ENCODE measurements around the gene CCDC102B.
"Not testable (repeated sequence)": the region's sequence is repeated elsewhere in the genome, so short reads cannot be mapped to it uniquely, and the experiment has no call there.

CCDC102B gene

DNA sequence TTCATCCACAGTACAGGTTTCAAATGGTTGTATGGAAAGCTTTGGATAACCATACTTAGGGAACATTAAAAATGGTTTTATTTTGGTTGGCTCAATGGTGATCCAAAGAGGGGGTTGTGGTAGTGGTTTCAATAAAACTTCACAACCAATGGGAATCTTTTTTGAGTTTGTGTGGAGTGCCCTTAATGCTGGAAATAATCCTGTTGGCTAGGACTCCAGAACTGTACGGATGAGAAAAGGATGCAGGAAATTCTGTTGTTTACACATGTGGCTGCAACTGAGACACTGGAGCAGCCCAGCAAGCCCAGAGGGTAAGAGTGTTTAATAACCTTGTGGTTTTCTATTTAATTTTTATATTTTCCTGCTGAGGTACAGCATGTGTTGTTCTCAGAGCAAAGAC, at the start of gene CCDC102B:
Gene CCDC102B (plus strand): TSS at position 210 of the 400 bp plus-strand sequence. CDS start 38,684 bp downstream, outside the sequence.
- no peak for DNase-seq (ENCODE audit: low read depth, low spot score)

DNA sequence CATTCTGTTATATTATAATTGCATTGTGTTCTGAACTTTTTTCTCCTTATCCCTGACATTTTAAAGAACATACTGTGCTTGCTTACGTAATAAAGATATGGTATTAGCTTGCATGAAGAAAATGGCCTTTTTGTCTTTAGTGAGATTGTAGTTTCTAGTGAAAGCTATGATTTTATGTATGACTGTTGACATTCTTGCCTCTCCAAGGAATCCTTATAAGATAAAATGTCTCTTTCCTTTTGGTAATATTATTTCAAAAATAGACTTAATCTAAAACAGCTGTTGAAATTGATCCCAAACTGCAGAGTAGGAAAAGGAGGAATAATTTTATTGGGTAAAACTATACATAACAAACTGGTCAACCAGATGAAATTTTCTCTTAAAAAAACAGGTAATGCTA, 40.8 kb upstream of the CCDC102B start:
- DNase-seq (ENCODE audit: low read depth, low spot score), result no peak

DNA sequence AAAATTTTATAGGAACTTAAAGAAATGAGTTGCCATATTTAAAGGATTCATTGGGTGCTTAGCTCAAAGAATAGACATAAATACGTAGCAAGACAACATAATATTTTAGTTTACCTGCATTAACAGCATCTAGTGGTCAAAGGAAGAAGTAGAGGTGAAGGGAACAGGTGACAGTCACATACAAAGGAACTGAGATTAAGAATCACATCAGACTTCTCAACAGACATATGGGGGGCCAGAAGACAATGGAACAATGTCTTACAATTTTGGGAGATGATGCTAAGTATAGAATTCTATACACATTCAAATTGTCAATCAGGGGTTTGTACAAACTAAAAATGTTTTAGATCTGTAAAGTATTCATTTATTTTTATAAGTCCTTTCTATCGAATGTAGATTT, 38.6 kb upstream of the CCDC102B start:
- DNase-seq (ENCODE audit: low read depth, low spot score), result no peak

DNA sequence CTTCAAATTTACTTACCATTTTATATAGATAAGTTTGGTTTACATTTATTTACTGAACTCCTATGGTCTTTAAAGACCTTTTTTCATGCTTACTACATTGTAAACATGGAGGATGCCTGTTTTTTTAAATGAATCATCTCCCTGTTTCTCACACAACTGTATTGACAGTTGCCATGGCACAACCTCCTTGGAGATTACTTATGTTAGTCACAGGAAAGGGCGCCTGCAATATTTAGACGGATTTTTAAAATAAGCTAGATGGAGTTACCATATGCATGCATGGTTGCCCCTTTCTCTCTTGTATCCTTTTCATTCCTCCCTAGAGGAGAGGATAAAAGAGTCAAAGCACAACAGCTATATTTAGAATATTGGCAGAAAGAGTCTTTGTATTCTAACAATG, 34.8 kb upstream of the CCDC102B start:
- no peak for DNase-seq (ENCODE audit: low read depth, low spot score)

DNA sequence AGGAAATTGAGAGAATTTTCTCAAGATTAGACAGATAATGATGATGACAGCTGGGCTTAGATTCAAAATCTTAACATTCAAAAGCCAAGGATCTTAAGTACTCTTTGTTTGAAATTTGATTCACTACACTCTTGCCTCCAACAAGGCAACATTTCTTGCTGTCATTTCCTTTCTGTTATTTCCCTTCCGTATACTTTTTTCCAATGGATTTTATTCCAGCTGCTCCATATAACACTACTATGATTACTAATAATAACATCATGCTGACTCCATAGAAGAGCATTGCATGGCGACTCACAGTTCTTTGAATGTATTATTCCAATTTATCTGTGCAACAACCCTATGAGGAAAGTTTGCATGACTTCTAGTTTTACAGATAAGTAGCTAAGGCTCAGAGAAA, 33.9 kb upstream of the CCDC102B start:
- DNase-seq (ENCODE audit: low read depth, low spot score), result no peak

DNA sequence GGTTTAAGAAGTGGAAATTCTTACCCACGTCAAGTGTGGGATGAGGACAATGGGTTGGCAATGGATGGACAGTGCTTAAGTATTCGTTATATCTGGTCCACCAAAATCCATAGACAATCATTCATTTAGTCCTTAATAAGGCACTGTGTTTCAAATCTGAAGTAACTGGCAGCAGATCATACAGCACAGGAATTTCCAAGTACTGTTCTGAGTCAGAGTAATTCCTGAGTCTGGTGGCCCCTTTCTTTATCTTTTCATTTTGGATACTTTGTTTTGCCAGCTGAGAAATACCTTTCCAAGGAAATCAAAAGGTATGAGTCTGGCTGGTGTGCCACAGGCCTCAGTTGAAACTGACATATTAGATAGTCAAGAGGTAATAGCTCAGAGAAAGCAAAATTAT, 31.4 kb upstream of the CCDC102B start:
- DNase-seq (ENCODE audit: low read depth, low spot score), result no peak

DNA sequence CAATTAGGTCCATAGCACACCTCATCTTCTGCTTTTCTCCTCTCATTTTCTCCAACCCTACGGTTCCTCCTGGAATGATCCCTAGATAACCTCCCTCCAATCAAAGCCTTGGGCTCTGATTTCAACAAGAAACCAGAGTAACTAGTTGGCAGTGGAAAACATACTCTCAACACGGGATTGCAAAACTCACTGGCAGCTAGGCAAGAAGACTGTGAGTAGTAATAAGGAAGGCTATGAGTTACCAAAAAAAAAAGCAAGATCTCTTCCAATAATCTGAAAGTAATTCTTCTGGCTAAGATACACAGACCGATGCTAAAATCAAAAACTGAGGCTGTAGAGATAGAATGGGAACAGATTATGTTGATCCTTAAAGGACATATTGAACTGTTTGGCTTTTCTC, 28.4 kb upstream of the CCDC102B start:
- DNase-seq (ENCODE audit: low read depth, low spot score), result no peak

DNA sequence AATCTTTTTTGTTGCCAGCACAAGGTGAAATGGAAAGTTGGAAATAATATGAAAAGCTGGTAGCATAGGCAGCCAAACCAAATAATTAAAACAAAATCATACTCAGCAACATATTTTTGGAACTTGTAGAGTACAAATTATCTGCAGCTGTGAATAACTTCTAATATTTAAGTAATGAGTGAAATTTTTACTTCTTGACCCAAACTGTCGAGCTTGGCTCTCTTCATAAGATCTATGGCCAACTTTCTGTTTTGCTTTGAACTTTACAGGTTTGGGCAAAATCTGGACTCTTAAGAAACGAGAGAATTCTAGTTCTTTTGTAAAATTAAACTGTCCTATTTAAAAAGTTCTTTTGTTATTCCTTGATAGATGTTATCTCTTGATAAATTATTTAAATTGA, 25.6 kb upstream of the CCDC102B start:
- no peak for DNase-seq (ENCODE audit: low read depth, low spot score)

DNA sequence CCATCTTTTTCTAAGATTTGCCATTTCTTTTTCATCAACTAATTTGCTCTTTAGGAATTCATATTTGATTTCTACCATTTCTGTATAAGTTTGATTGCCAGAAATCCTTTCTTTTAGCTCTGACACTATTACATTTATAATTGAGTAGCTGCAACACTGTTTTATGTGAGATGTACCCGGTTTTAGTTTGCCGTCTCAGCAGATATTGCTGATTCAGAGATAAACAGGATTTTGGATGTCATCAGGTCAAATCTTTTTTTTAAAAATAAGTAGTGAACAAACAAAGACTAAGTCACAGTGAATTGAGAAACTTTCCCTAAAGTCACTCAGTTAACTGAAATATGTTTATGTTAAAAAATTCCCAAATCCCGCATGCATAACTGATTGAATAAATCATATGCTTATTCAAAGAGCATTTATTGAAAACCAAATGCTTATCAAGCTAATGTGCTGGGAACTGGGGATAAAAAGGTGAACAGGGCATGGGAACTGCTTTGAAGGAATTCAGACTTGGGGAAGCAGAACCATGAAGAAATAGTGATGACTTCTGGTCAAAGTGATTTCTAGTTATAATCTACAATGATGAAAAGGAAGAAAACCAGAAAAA, 19.5 kb upstream of the CCDC102B start:
- no peak for DNase-seq (ENCODE audit: low read depth, low spot score)

DNA sequence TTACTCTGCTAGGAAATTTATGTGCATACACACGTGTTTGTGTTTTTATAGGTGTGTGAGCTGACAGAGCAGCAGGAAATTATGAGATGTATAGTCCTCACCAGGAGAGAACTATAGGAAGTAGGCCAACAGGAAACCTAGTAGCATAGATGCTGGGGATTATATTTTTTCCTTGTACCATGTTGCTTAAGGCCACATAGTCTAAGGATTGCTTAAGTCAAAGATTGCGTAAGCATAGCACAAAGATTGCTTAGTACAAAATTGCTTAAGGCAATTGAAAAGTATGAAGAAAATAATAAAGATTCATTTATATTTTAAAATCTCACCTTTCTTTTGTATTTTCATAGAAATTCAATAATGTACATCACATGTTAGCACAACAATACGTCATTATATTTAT, 18.7 kb upstream of the CCDC102B start:
- DNase-seq (ENCODE audit: low read depth, low spot score), result no peak

DNA sequence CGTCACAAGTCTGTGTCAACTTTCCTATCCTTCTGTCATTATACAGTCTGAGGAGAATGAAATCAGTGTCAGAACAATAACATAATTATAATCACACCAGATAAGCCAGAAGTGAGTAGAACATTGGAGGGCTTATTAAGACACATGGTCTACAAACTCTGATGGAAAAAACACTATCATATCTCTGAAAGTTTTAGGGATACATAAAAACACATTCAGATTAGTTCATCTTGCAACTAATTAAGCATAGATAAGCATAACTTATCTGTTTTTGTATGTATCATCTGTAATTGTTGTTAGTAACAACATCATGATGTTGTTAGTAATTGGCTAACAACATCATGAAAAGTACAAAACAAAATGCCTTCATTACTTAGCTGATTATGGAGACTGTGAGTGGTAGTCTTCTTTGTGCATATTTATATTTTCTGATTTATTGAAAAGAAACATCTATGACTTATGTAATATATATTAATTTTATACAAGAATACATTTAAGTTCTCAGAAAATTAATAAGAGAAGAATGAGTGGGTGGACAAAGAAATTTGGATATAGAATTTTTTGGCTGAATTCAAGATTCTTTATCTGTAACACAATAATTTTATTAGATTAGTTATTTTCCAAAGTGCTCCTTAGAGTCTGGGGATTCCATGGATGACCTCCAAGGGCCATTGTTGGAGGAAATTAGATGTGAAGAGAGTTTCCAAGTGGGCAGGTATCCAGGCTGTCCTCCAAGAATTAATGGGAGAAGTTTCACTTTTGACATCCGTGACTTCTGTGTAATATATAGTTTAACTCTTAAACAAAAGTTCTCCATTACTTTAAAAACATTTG, 16.9 kb upstream of the CCDC102B start:
- no peak for DNase-seq (ENCODE audit: low read depth, low spot score)

DNA sequence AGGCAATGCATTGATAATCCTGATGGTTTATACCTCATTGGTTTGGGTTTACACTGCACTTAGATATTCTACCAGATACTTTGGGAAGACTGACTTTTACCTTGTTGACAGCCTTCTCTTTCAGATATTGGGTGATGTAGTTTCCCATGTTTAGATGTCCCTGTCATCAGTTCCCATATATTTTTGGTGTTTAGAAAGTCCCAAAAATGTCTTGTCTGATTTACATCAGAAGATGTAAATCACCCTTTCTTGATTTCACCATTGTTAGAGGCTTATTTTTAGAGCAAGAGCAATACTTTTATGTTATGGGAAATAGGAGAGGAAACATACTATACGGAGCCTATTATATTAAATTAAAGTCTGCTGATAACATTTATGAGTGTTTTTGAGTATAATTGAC, 14.4 kb upstream of the CCDC102B start:
- DNase-seq (ENCODE audit: low read depth, low spot score), result no peak

DNA sequence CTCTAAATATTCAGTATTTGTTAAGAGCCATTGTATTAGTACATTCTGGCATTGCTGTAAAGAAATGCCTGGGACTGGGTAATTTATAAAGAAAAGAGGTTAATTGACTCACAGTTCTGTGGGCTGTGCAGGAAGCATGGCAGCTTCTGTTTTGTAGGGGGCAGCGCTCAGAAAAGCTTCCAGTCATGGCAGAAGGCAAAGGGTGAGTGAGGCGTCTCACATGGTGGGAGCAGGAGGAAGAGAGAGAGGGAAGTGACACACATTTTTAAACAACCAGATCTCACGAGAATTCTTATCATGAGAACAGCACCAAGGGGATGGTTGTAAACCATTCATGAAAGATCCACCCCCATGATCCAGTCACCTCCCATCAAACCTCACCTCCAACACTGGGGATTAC, 13.8 kb upstream of the CCDC102B start:
- DNase-seq (ENCODE audit: low read depth, low spot score), result no peak

DNA sequence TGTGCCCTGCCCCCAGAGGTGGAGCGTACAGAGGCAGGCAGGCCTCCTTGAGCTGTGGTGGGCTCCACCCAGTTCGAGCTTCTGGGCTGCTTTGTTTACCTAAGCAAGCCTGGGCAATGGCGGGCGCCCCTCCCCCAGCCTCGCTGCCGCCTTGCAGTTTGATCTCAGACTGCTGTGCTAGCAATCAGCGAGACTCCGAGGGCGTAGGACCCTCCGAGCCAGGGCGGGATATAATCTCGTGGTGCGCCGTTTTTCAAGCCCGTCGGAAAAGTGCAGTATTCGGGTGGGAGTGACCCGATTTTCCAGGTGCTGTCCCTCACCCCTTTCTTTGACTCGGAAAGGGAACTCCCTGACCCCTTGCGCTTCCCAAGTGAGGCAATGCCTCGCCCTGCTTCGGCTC, 7.6 kb upstream of the CCDC102B start:
- not testable (repeated sequence) for DNase-seq (ENCODE audit: low read depth, low spot score)

DNA sequence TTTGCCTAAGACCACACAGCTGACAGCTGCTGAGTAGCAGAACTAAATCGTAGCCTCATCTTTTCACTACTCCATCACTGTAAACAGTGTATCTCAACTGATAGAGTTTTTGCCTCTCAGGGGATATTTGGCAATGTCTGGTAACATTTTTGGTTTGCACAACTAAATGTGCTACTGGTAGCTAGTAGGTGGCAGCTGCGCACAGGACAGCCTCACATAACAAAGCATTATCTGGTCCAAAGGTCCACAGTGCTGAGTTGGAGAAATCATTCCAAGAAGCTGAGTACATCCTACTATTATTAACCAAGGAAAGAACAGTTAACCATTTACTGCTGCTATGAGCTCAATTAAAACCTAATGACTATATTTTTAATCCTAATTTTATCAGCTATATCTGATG, 6.1 kb upstream of the CCDC102B start:
- DNase-seq (ENCODE audit: low read depth, low spot score), result no peak

DNA sequence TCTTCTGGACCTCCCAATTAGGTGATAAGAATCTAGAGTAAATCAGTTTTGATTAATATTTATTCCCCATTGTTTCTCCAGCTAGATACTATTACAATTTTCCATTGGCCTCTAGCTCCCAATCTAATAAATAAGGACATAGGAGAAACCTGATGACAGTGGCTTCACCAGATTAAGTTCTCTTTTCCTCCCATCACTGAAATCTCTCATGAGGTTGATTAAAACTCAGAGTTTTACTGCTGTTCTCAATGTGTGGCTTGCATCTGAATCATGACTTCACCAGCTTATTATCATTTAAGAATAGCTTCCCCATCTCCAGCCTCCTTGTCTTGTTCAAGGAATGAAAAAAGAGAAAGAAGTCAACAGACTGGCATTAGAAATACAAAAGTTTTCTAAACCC, 3.9 kb upstream of the CCDC102B start:
- DNase-seq (ENCODE audit: low read depth, low spot score), result no peak

DNA sequence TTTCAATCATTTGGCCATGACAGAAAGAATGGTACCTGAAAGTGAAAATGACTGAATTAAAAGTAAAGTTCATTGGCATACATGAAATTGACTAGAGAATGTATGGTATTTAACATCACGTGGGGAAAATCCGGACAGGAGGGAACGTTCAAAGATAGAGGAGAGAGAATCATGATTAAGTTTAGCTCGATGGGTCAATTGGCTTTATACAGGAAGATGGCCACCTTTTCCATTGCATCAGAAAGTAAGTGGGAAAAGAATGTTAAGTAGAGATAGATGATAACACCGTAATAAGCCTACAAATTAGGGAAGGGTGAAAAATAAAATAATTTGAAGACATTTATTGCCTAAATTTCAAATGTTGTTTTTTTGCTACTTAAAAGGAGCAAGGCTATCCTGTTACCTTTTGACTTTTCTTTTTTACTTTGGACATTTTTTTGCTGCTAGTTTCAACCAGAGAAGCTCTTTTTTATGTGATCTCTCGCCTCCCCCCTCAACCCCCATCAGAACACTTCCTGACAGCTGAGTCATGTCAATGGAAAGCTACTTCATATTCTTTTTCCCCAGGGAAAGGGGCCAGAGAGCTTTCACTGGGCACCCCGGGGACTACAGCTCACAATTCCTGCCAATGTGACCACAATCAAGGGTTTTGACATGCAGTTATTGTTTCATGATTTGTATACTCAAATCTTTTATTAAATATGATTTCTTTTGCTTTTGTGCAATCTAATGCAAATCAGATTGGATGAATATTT, 767 bp upstream of the CCDC102B start:
- DNase-seq (ENCODE audit: low read depth, low spot score), result peak; percentile 4

DNA sequence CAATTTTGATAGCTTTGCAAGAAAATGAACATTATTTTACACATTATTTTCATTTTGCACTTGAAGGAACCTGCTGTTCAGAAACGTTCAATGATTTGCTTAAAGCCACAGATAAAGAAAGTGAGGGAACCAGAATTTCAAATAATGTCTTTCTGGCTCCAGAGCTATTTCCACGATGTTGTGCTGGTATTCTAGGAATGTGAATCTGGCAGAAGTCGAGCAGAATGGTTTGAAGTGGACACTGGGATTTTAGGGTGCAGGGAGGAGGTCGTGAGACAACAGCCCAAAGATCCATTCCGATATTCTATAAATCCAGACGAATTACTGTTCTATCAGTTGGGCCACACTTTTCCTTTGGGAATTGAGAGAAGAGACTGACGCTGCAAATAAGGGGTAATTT, 2.2 kb downstream of the CCDC102B start:
- peak; percentile 3 for DNase-seq (ENCODE audit: low read depth, low spot score)

DNA sequence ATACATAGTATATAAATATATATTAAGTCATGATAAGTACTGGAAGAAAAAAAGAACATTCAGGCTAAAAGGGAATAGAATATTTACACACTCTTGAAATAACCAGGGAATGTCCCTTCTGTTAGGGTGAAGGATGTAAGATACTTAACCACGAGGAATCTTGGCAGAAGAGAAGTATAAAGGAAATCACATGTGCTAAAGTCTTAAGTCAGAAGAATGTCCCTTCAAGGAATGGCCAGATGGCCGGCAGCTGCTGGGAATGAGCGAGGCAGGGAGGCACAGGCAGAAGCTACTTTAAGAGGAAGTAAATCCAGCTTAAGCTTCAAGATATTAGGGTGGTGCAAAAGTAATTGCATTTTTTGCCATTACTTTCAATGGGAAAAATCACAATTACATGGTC, 5.5 kb downstream of the CCDC102B start:
- DNase-seq (ENCODE audit: low read depth, low spot score), result no peak

DNA sequence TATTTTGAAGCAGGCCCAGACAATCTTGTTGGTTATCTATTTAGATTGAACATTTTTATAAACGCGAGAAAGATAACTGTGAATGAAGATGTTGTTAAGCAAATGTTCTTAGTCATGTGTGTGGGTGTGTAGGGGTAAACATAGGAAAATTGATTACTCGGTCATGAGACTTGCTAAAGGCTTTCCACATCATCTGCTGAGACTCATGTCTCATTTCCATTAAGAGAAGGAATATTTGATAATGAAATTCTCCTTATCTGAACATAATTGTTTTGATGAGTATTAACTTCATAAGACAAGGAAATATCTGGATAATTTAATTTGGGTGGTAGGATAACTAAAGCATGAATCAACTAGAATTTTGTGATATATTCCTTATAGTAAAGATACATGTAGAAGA, 19.7 kb downstream of the CCDC102B start:
- no peak for DNase-seq (ENCODE audit: low read depth, low spot score)

DNA sequence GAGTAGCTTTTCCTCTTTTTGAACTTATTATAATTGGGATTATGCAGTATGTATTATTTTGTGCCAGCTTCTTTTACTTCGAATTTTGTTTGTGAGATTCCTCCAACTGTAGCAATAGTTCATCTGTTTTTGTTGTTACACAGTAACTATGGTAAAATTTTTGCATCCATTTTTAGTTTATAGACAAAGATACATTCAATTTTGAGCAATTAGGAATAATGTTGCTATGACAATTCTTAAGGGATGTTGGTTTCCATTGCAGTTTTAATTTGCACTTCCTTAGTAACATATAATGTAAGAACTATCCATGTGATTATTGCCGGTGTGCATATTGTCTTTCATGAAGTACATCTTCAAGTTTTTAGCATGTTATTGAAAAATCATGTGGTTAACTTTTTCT, 20.7 kb downstream of the CCDC102B start:
- no peak for DNase-seq (ENCODE audit: low read depth, low spot score)

DNA sequence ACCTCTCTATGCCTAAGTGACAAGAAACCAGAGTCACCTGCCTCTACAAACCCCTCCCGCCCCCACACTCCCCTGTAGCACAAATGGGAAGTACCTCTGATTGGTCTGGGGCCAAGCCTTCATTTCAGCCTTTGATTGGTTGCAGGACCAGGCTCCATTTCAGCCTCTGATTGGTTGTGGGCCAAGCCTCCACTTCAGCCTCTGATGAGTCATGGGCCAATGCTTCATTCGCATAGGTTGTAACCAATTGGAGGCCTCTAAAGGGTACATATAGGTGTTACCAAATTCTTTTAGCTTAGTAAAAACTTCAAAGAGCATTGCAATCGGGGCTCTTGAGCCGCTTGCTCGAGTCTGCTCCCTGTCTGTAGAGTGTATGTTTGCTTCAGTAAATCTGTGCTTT, 25.0 kb downstream of the CCDC102B start:
- DNase-seq (ENCODE audit: low read depth, low spot score), result no peak

DNA sequence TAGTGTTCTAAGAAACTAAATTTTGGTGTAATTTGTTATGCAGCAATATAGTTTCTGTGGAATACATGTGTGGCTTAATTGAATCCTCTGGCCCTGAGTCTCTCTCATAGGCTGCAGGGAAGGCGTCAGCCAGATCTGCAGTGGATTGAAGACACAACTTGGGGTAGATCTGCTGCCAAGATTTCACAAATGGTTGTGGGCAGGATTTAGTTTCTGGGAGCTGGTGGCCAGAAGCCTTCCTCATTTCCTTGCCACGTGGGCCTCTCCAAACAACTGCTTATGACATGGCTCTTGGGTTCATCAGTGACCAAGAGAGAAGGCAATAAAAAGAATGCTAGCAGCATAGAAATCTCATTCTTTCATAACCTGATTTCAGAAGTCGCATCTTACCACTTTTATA, 28.2 kb downstream of the CCDC102B start:
- no peak for DNase-seq (ENCODE audit: low read depth, low spot score)

Data from ELF-1 (cell line).